Measurements from ENCODE around the gene TMEM170A.

DNA sequence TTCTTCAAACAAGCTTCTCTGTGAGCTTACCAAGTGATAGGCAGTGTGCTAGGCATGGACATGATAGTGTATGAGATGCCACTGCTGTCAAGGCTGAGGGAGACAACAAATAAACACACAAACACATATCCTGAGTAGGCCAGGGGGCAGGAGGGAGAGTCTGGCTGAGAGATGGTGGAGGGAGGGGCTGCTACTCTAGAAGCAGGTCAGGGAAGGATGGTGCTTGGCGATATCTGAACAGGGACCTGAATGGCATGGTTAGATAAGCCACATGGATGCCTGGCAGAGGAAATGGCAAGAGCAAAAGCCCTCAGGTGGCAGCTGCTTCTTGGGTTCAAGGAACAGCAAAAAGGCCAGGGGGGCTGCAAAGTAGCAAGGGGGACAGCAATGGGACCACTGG is 39.3 kb upstream of the TMEM170A start:
- TF ChIP-seq, protein P1, sequence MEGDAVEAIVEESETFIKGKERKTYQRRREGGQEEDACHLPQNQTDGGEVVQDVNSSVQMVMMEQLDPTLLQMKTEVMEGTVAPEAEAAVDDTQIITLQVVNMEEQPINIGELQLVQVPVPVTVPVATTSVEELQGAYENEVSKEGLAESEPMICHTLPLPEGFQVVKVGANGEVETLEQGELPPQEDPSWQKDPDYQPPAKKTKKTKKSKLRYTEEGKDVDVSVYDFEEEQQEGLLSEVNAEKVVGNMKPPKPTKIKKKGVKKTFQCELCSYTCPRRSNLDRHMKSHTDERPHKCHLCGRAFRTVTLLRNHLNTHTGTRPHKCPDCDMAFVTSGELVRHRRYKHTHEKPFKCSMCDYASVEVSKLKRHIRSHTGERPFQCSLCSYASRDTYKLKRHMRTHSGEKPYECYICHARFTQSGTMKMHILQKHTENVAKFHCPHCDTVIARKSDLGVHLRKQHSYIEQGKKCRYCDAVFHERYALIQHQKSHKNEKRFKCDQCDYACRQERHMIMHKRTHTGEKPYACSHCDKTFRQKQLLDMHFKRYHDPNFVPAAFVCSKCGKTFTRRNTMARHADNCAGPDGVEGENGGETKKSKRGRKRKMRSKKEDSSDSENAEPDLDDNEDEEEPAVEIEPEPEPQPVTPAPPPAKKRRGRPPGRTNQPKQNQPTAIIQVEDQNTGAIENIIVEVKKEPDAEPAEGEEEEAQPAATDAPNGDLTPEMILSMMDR (conservative IDR thresholded peaks at IDR 0.05; ENCODE audit: low read depth, low read length) = no peak
- TF ChIP-seq EZH2phosphoT487 (IDR thresholded peaks at IDR 0.05; ENCODE audit: borderline replicate concordance, low read length) = no peak

Measured in PC-3 (cell line).